GM23338 (cell line): ENCODE measurements around the gene SIAE.

Experiments
- CREB1 ChIP-seq: fragments of 250-450 bp; sonication (Bioruptor Pico); IDR thresholded peaks from 2 replicates; pipeline ENCODE4 v1.5.0; 2020; ENCODE audit warnings: low read depth, mild to moderate bottlenecking, moderate library complexity
- CTCF ChIP-seq, 2 experiments: fragments of 200-600 bp in 1 of 2; sonication (generic) in 1 of 2; conservative IDR thresholded peaks; 2 replicates each; pipeline versions ENCODE4 v1.5.1 to v1.6.1; 2016 to 2017; ENCODE audit warnings: antibody characterized with exemption in 2 of 2, low read depth in 2 of 2, mild to moderate bottlenecking in 2 of 2, moderate library complexity in 1 of 2
- ETS1 ChIP-seq: IDR thresholded peaks from 2 replicates; pipeline ENCODE4 v1.6.1; 2016; ENCODE audit warnings: antibody characterized with exemption
- EZH2 ChIP-seq: fragments of 200-600 bp; sonication (generic); IDR thresholded peaks from one replicate; pipeline ENCODE4 v1.8.0; 2017; ENCODE audit warnings: antibody characterized with exemption, mild to moderate bottlenecking, low read depth; ENCODE audit not compliant: unreplicated experiment
- EZH2phosphoT487 ChIP-seq: fragments of 200-600 bp; sonication (generic); IDR thresholded peaks from one replicate; pipeline ENCODE4 v1.8.1; 2018; ENCODE audit warnings: antibody characterized with exemption; ENCODE audit not compliant: unreplicated experiment
- JUNB ChIP-seq: IDR thresholded peaks from one replicate; pipeline ENCODE4 v1.6.1; 2016; ENCODE audit warnings: antibody characterized with exemption; ENCODE audit not compliant: unreplicated experiment
- NANOG ChIP-seq: IDR thresholded peaks from 2 replicates; pipeline ENCODE4 v1.6.1; 2016; ENCODE audit warnings: antibody characterized with exemption, borderline replicate concordance
- POLR2AphosphoS5 ChIP-seq: IDR thresholded peaks from 2 replicates; pipeline ENCODE4 v1.6.1; 2016; ENCODE audit warnings: antibody characterized with exemption, low read depth
- REST ChIP-seq: IDR thresholded peaks from one replicate; pipeline ENCODE4 v1.6.1; 2018; ENCODE audit warnings: antibody characterized with exemption; ENCODE audit not compliant: unreplicated experiment
- STAT1 ChIP-seq: IDR thresholded peaks from one replicate; pipeline ENCODE4 v1.6.1; 2016; ENCODE audit warnings: antibody characterized with exemption; ENCODE audit not compliant: unreplicated experiment
- ZNF114 ChIP-seq: fragments of 250-450 bp; sonication (Bioruptor Pico); IDR thresholded peaks from 2 replicates; pipeline ENCODE4 v1.5.0; 2020; ENCODE audit warnings: mild to moderate bottlenecking, moderate library complexity
- ZNF331 ChIP-seq: fragments of 250-450 bp; sonication (Bioruptor Pico); IDR thresholded peaks from 2 replicates; pipeline ENCODE4 v1.5.0; 2020; ENCODE audit warnings: low read depth, mild to moderate bottlenecking, moderate library complexity
- ZNF462 ChIP-seq: fragments of 250-450 bp; sonication (Bioruptor Pico); IDR thresholded peaks from 2 replicates; pipeline ENCODE4 v1.5.0; 2020; ENCODE audit warnings: mild to moderate bottlenecking, moderate library complexity

- TF ChIP-seq CTCF (conservative IDR thresholded peaks at IDR 0.05; ENCODE audit: low read depth in 2 of 2) (no peak), POLR2AphosphoS5 (no peak), EZH2 (no peak), ZNF114 (CRISPR knock-in tag) (no peak), EZH2phosphoT487 (no peak), CREB1 (CRISPR knock-in tag) (no peak), REST (no peak), ETS1 (no peak), JUNB (no peak), NANOG (no peak), ZNF331 (CRISPR knock-in tag) (no peak), STAT1 (no peak), ZNF462 (CRISPR knock-in tag) (no peak)
Measured at GRCh38 chr11:124716591-124716990, 43.1 kb upstream of the SIAE start.
